ENCODE results near the gene AGAP1.

- TF ChIP-seq CTCF (IDR thresholded peaks at IDR 0.05; ENCODE audit: extremely low read depth in 1 of 2, insufficient read depth in 1 of 2, low read depth in 1 of 2, low read length in 2 of 2) (no peak), FOS (IDR thresholded peaks at IDR 0.05; ENCODE audit: borderline replicate concordance, insufficient read depth, low read length) (no peak), POLR2A (IDR thresholded peaks at IDR 0.05; ENCODE audit: low read depth, low read length) (no peak), POLR2AphosphoS5 (IDR thresholded peaks at IDR 0.05; ENCODE audit: insufficient read depth, low read depth, low read length) (no peak), MAX (IDR thresholded peaks at IDR 0.05; ENCODE audit: insufficient read depth, insufficient read length) (no peak), EZH2 (IDR thresholded peaks at IDR 0.05; ENCODE audit: borderline replicate concordance, low read depth, low read length, severe bottlenecking) (no peak), JUN (IDR thresholded peaks at IDR 0.05; ENCODE audit: borderline replicate concordance, insufficient read depth, insufficient read length, low read depth) (no peak), MYC (IDR thresholded peaks at IDR 0.05; ENCODE audit: low read depth, low read length) (no peak), GATA2 (IDR thresholded peaks at IDR 0.05; ENCODE audit: insufficient read depth, insufficient read length, low read depth, low read length) (no peak)
Observed at GRCh38 chr2:235623752-235624151, 129.9 kb downstream of the AGAP1 start.

All from endothelial cell of umbilical vein (primary cell).